Stimulated activated CD4-positive, alpha-beta T cell treated with anti-CD3 and anti-CD28 coated beads, Interleukin-15, amount 100 ng/mL, for 24 hours (primary cell): ENCODE data around the gene MRPL16.

Experiments
- DNase-seq: peaks from one replicate; pipeline ENCODE4 v3.0.0-alpha.2; 2020

MRPL16 gene

GRCh38 chr11:59769828-59770227 lies 40.8 kb downstream of the MRPL16 start:
- DNase-seq: no peak

GRCh38 chr11:59769111-59769510 lies 41.5 kb downstream of the MRPL16 start:
- no peak for DNase-seq

GRCh38 chr11:59767225-59767611 lies 43.4 kb downstream of the MRPL16 start:
- no peak for DNase-seq

GRCh38 chr11:59766542-59767224 lies 43.9 kb downstream of the MRPL16 start:
- no peak for DNase-seq

- no peak for DNase-seq
Observed at GRCh38 chr11:59765068-59765735, 45.4 kb downstream of the MRPL16 start.

GRCh38 chr11:59761993-59762392 lies 48.6 kb downstream of the MRPL16 start:
- no peak for DNase-seq

GRCh38 chr11:59760771-59761170 lies 49.8 kb downstream of the MRPL16 start:
- DNase-seq: no peak

- DNase-seq: no peak
Observed at GRCh38 chr11:59759900-59760299, 50.7 kb downstream of the MRPL16 start.

GRCh38 chr11:59758401-59759037 lies 52.1 kb downstream of the MRPL16 start:
- DNase-seq: no peak

- no peak for DNase-seq
Observed at GRCh38 chr11:59756845-59757244, 53.7 kb downstream of the MRPL16 start.

- DNase-seq: no peak
Observed at GRCh38 chr11:59756558-59756840, 54.1 kb downstream of the MRPL16 start.
